T-helper 17 cell (primary cell): ENCODE measurements around the gene SLC29A1. TPM values are rescaled to one million over a fixed set of nuclear protein-coding genes. Genes with fewer than 3 reads are reported as not detected.
A peak's percentile ranks its signal among the peaks of the same experiment; 100 is the strongest.

Experiments used
- ATAC-seq: fragments of 150-1000 bp; cut with Tn5 transposase; 2 replicates; pipeline ENCODE4 v1.10.0; 2021; ENCODE audit warnings: mild to moderate bottlenecking, moderate library complexity
- DNase-seq, 3 donors: peaks; one replicate each; pipeline versions ENCODE4 v3.0.0 to v3.0.0-alpha.2; 2020 to 2021
- H3K9me3 ChIP-seq: one replicate; pipeline ENCODE4 v1.7.0; 2013; ENCODE audit warnings: low read length, mild to moderate bottlenecking; ENCODE audit not compliant: control insufficient read depth, poor library complexity, severe bottlenecking
- H3K27ac Mint-ChIP-seq: one replicate; pipeline ENCODE4 v1.8.0; 2022; ENCODE audit warnings: mild to moderate bottlenecking, moderate library complexity, mixed read lengths
- H3K27me3 Mint-ChIP-seq: one replicate; pipeline ENCODE4 v1.8.0; 2022; ENCODE audit warnings: mixed read lengths
- H3K36me3 Mint-ChIP-seq: one replicate; pipeline ENCODE4 v1.8.0; 2022; ENCODE audit warnings: low read depth, mixed read lengths
- H3K4me1 Mint-ChIP-seq: one replicate; pipeline ENCODE4 v1.8.0; 2022; ENCODE audit warnings: mild to moderate bottlenecking, mixed read lengths
- H3K4me3 Mint-ChIP-seq: one replicate; pipeline ENCODE4 v1.8.0; 2022; ENCODE audit warnings: mild to moderate bottlenecking, moderate library complexity, mixed read lengths
- total RNA-seq, 4 donors: library from RNA in 2 of 4; stranded (reverse) in 2 of 4; gene quantifications; one replicate each; pipeline ENCODE4 v1.2.3 and lab custom pipeline; 2022 to 2026

SLC29A1 gene
- total RNA-seq, 2 donors from 2014 or later: 1.4 to 3.4 TPM

DNA sequence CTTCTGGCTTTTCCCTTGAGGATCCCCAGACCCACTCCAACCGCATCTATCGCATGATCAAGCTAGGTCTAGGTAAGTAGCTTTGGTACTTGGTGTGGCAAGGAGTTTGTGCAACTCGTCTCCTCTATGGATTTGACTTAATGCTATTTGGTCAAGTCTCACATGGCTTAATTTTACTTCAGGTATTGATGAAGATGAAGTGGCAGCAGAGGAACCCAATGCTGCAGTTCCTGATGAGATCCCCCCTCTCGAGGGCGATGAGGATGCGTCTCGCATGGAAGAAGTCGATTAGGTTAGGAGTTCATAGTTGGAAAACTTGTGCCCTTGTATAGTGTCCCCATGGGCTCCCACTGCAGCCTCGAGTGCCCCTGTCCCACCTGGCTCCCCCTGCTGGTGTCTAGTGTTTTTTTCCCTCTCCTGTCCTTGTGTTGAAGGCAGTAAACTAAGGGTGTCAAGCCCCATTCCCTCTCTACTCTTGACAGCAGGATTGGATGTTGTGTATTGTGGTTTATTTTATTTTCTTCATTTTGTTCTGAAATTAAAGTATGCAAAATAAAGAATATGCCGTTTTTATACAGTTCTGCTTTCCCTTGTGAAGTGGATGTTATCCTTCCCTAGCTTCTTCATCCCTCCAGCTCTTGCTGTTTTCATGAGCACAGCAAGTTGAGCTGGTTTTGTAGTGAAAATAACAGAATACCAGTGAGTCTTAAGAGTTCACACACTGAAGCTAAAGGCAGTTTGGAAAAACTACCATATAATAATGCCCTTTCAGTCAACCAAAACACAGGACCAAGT, 30.1 kb downstream of the SLC29A1 start:
- Mint-ChIP-seq H3K27me3 (no peaks in the 10 kb centered on the region), H3K27ac (peak overlapping the region; percentile 98), H3K36me3 (peaks cover 15% of the 10 kb centered on the region), H3K4me3 (peak overlapping the region; percentile 25), H3K4me1 (peaks cover 73% of the 10 kb centered on the region)
- peak; percentile 22 for ATAC-seq
- no peaks in the 10 kb centered on the region for H3K9me3 ChIP-seq
- DNase-seq: peak in 2 of 3 donors; percentile 36 to 52

DNA sequence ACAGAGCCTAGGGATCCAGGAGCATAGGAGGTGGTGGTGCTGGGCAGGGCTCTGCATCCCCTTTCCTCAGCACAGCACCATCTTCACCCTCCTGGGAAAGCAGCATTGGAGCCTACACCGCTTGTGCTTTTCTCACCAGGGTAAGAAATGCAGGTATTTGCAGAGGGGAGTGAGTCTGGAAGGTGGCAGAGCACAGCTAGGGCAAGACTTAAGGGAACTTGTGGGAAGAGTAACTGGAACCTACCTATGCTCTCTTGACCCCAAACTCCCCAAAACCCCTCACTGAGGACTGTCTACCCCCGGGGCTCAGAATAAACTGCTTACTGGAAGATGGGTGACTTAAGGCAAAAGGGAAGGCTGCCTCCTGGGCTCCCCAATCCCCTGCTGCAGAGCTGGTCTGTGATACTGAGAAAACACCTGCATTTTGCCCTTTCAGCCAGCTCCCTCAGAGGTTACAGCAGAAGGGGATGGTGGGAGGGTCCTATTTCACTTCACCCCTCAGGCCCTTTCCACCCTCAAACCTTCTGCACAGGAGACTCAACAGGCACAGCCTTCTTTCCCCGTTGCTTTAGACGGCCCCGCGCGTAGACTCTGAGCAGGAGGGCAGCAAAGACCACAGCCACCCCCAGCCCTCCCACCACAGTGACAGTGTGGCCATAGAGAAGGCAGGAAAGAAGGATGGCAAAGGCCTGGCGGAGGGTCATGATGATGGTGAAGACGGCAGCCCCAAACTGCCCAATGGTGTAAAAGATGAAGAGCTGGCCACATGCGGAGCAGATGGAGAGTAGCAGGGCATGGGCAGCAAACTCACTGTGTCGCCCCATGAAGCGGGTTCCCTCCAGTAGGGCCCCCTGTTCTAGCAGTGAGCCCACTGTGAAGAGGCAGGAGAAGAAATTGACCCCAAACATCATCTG, 31.1 kb downstream of the SLC29A1 start:
- peak overlapping the region; percentile 94 for H3K4me3 Mint-ChIP-seq
- peak overlapping the region; percentile 98 for H3K27ac Mint-ChIP-seq
- H3K36me3 Mint-ChIP-seq: peaks cover 12% of the 10 kb centered on the region
- DNase-seq (no peak), ATAC-seq (no peak)
- peaks cover 67% of the 10 kb centered on the region for H3K4me1 Mint-ChIP-seq
- H3K27me3 Mint-ChIP-seq: no peaks in the 10 kb centered on the region
- no peaks in the 10 kb centered on the region for H3K9me3 ChIP-seq

- DNase-seq (no peak), ATAC-seq (no peak)
- H3K27me3 Mint-ChIP-seq: no peaks in the 10 kb centered on the region
- peak overlapping the region; percentile 98 for H3K27ac Mint-ChIP-seq
- peaks cover 59% of the 10 kb centered on the region for H3K4me1 Mint-ChIP-seq
- H3K9me3 ChIP-seq: no peaks in the 10 kb centered on the region
- peak overlapping the region; percentile 94 for H3K4me3 Mint-ChIP-seq
- peaks cover 7% of the 10 kb centered on the region for H3K36me3 Mint-ChIP-seq
Observed at GRCh38 chr6:44255105-44255808, 31.9 kb downstream of the SLC29A1 start.

- Mint-ChIP-seq H3K4me1 (peaks cover 58% of the 10 kb centered on the region), H3K27ac (peak overlapping the region; percentile 98), H3K36me3 (peaks cover 12% of the 10 kb centered on the region), H3K27me3 (no peaks in the 10 kb centered on the region), H3K4me3 (peak overlapping the region; percentile 94)
- ATAC-seq: peak; percentile 17
- H3K9me3 ChIP-seq: no peaks in the 10 kb centered on the region
- DNase-seq: no peak
Observed at GRCh38 chr6:44255871-44256774, 32.7 kb downstream of the SLC29A1 start.

- no peaks in the 10 kb centered on the region for H3K9me3 ChIP-seq
- H3K4me3 Mint-ChIP-seq: peak overlapping the region; percentile 94
- peak overlapping the region; percentile 98 for H3K27ac Mint-ChIP-seq
- H3K4me1 Mint-ChIP-seq: peaks cover 57% of the 10 kb centered on the region
- no peak for ATAC-seq
- no peaks in the 10 kb centered on the region for H3K27me3 Mint-ChIP-seq
- H3K36me3 Mint-ChIP-seq: peaks cover 13% of the 10 kb centered on the region
- no peak for DNase-seq
Observed at GRCh38 chr6:44256775-44257024, 33.3 kb downstream of the SLC29A1 start.

DNA sequence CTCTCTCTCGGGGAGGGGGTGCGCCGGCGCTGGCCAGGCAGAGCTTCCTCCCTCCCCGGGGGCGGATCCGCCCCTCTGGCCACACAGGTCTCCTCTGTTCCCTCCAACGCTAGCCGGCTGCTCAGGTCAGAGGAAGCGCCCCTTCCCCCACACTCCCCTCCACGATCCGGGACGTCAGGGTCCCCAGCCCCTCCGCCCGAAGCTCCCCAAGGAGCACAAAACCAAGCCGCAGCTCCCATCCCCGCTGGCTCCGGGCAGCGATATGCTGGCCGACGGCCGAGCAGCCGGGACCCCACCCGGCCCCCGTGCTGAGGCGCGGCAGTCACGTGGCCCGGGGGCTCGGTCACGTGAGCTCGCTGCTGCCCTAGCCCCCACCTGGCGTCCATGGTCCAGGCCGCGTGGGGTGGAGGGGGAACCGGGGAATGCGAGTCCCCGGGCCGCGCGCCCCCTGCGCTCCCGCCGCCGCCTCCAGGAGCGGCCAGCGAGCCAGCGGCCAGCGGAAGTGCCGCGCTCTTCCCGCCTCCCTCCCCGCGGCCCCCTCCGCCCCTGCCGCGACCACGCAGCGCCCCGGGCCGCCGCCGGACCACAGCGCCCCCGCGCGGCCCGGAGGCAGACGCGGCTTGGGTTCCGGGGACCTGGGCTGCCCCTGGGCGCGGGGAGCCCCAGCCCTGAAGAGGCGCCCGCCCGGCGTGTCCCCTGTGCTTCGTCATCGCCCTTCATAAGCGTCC, 33.8 kb downstream of the SLC29A1 start, which contains the start of gene SLC35B2:
Gene SLC35B2, minus strand, starts transcription at position 504 of the 728 bp plus-strand sequence. Its CDS starts 118 bp downstream, at position 386.
- Mint-ChIP-seq H3K27ac (peak within 1 kb of the TSS; percentile 98), H3K4me3 (peak within 1 kb of the TSS; percentile 94), H3K4me1 (peaks cover 54% of the 10 kb centered on the region), H3K27me3 (no peaks in the 10 kb centered on the region), H3K36me3 (peaks cover 13% of the 10 kb centered on the region)
- DNase-seq (peak; percentile 59 to 65 (median 65)), ATAC-seq (peak; percentile 78)
- no peaks in the 10 kb centered on the region for H3K9me3 ChIP-seq

DNA sequence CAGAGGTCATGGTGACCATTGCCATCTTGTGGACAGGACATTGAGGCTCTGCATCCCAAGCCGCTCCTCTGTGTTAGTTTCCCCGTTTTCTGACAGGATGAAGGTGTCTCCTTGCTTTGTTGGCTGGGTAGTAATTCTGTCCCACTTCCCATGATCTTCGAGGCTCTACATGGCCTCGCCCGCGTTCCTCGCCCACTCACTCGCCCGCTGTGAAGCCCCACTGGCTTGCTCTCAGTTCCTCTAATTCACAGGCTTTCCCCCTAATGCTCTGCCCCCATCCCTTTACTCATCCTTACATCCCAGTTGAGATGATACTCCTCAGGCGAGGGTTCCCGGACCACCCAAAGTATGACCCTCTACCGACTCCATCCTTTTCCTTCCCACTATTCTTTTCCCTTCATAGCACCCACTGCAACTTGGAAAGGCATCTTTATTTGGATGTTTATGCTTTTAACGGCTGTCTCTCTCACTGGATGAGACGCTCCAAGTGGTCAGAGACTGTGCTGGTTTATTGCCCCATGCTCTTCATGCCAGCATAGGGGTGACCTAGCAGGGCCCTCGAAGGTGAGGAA, 34.4 kb downstream of the SLC29A1 start:
- peak overlapping the region; percentile 98 for H3K27ac Mint-ChIP-seq
- DNase-seq (no peak), ATAC-seq (peak; percentile 7)
- H3K4me3 Mint-ChIP-seq: peak overlapping the region; percentile 92
- H3K27me3 Mint-ChIP-seq: no peaks in the 10 kb centered on the region
- peaks cover 58% of the 10 kb centered on the region for H3K4me1 Mint-ChIP-seq
- H3K9me3 ChIP-seq: no peaks in the 10 kb centered on the region
- peaks cover 13% of the 10 kb centered on the region for H3K36me3 Mint-ChIP-seq

- H3K36me3 Mint-ChIP-seq: peaks cover 13% of the 10 kb centered on the region
- H3K27me3 Mint-ChIP-seq: no peaks in the 10 kb centered on the region
Observed at GRCh38 chr6:44258325-44258863, 35.0 kb downstream of the SLC29A1 start.

DNA sequence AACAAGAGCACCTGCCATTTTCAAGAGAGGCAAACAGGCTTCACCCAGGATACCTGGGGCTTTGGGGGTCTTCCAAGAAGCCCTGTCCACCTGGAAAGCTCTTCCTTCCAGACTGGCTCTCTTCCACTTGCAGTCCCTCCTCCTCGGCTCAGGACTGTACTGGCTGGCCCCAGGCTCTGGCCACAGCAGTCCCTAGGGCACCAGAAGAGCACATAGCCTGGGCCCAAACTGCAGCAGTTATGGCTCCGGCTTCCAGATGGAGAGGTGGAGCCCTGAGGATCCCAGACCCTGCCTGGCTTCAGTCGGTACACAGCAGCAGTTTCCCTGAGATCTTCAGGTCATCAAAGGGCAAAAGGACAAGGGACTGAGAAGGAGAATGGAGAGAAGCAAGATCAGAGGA, 35.5 kb downstream of the SLC29A1 start:
- Mint-ChIP-seq H3K4me3 (peak overlapping the region; percentile 92), H3K27ac (peak overlapping the region; percentile 98), H3K4me1 (peaks cover 62% of the 10 kb centered on the region), H3K36me3 (peaks cover 13% of the 10 kb centered on the region), H3K27me3 (no peaks in the 10 kb centered on the region)
- DNase-seq: no peak
- no peak for ATAC-seq
- no peaks in the 10 kb centered on the region for H3K9me3 ChIP-seq

More at GRCh38 chr6:44258325-44258863, 35.0 kb downstream of the SLC29A1 start:
- ATAC-seq: no peak
- H3K9me3 ChIP-seq: no peaks in the 10 kb centered on the region
- DNase-seq: no peak
- Mint-ChIP-seq H3K27ac (peak overlapping the region; percentile 98), H3K4me1 (peaks cover 59% of the 10 kb centered on the region), H3K4me3 (peak overlapping the region; percentile 92)

DNA sequence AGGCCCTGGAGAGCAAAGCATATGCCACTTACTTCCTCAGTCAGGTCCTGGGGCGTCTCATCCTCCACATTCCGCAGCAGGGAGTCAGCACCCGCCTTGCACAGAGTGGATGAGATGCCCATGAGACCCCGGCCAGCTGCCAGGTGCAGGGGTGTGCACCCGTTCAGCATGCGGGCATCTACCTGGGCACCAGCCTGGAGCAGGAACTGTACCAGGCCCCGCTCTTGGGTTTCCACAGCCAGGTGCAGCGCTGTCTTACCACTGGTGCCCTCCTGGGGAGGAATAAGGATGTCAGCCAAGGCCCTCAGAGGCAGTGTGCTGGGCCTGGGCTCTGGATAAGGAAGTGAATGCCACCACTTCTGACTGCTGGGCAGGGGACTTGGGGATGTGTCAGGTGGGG, 36.6 kb downstream of the SLC29A1 start:
- Mint-ChIP-seq H3K4me1 (peaks cover 61% of the 10 kb centered on the region), H3K27ac (peak overlapping the region; percentile 98), H3K36me3 (peaks cover 10% of the 10 kb centered on the region), H3K4me3 (peak overlapping the region; percentile 25), H3K27me3 (no peaks in the 10 kb centered on the region)
- H3K9me3 ChIP-seq: no peaks in the 10 kb centered on the region
- DNase-seq: no peak
- no peak for ATAC-seq

GRCh38 chr6:44260451-44261297, 37.3 kb downstream of the SLC29A1 start:
- Mint-ChIP-seq H3K4me1 (peaks cover 56% of the 10 kb centered on the region), H3K36me3 (peaks cover 10% of the 10 kb centered on the region), H3K4me3 (peak overlapping the region; percentile 71), H3K27ac (peak overlapping the region; percentile 98), H3K27me3 (no peaks in the 10 kb centered on the region)
- DNase-seq (no peak), ATAC-seq (no peak)
- no peaks in the 10 kb centered on the region for H3K9me3 ChIP-seq
